Effector CD8-positive, alpha-beta T cell (primary cell): Measurements from ENCODE around the gene APOO.

Source experiments
- DNase-seq: peaks from one replicate; lab custom pipeline; 2025; lab: John Stamatoyannopoulos, UW
- total RNA-seq, 4 experiments: gene quantifications; one replicate each; lab custom pipeline; 2026; lab: John Stamatoyannopoulos, UW

APOO gene
- total RNA-seq = 2.8 to 7.3 (median 3.3) reads per million in 4 experiments

DNA sequence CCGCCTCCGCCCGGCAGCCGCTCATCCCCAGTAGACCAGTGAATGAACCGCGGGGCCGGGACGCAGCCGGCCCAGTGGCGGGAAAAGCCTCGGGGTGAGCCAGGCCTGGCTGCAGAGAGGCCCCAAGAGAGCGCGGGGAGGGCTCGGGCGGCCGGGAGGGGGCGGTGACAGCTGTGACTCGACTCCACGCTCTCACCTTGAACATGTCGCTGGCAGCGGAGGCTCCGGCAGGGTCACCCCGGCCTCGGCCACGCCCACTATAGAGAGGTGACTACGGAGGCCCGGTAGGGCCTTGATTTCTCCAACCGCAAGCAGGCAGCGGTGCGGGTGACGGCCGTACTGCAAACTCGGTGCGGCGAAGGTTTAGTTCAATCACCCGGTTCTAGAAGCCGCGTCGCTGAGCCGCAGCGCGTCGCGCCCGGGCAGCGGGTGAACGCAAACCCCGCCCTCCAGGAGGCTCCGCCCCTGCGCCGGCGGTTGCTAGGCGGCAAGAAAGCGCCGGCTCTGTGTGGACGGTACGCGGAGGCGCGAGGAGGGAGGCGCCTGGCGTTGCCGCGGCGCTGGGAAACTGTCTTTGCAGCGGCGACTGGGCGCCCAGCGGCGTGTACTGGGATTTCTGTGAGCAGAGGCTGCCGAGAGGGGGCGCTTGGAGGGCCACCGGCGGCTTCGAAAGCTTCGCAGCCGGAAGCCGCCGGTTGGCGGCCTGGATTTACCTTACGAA lies at the start of gene APOO, which contains the start of gene CXorf58:
Gene APOO, minus strand, starts transcription at position 441 of the 721 bp plus-strand sequence. Its CDS starts 236 bp downstream, at position 205.
Gene CXorf58, plus strand, starts transcription at position 509 of the 721 bp plus-strand sequence. CDS start 2,297 bp downstream, outside the sequence.
- peak; percentile 81 for DNase-seq

DNA sequence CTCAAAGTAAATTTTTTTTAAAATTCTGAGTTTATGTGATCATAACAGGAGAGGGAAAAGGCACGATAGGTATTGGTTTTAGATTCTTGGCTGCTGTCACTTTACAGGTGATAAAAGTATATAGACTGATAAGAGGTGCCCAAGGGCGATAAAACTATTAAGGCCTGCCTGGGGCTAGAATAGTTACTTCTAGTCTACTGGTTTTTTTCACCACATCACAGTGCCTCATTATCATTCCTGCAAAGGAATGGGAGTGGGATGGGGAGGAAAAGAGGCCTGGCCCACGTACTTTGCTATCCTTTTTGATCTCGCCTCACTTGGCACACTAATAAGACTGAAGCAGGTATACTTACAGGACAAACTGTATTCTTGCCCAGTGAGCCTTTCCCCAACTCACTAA lies 46.7 kb upstream of the APOO start:
- DNase-seq = no peak

DNA sequence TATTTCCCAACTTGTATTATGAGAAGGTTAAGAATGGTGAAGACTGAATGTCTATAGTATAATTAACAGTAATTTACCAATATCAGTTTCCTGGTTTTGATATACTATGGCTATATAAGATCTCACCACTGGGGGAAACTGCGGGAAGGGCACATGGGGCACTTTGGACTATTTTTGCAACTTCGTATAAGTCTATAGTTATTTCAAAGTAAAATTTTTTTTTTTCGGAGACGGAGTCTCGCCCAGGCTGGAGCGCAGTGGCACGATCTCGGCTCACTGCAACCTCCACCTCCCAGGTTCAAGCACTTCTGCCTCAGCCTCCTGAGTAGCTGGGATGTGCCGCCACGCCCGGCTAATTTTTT lies 46.2 kb upstream of the APOO start:
- no peak for DNase-seq

DNA sequence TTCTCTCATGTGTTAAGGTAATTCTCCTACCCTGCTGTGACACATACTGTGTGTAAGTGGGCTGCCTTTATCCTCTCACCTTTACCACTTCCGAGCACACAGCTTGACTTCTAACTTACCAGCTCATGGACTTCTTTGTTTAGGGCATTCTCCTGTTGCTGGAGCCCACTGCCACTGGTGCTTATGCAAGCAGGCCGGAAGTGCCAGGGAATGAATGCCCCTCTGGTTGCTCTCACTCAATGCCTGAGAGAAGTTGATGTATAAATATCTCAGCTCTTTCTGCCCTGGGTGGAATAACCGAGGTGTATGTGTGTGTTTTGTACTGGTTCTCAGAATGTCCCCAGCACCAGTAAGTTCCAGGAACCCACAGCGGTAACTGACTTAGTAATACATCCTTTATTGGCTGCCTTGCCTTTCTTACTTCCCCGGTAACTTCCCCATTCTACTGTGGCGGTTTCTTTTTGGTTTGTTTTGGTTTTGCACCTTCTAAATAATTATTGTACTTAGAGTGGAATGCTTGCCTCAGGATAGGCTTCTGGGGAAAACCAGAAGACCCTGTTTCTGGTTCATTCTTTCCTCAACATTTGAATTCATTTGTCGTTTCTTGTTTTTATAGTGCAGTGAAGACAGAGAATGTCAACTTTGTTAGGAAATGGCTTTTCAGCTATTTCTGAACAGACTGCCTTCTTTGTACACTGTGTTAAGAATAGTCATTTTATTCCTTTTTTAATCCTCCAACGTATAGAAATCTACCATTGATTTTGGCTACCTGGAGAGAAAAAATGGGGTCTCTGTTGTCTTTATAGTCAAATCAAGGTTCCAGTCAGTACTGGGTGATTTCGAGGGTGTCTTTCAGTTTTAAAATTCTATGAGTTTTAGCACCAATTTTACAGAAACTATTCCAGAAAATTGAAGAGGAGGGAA lies 45.5 kb upstream of the APOO start:
- no peak for DNase-seq

DNA sequence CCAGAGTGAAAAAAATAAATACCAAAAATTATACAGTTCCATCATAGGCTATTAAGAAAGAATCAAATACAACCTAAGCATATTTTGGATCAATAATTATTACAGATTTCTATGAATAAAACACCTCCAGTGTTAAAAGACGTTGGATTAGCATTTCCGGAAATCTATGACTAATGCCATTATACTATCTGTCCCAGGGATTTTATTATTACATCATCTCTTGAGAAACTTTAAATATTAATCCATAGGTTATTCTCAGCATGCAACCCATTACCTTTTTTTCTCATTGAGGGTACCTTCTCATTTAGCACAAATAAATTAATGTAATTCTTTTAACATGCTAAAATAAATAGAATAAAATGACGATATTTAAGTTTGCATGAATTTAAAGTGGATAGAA lies 44.7 kb upstream of the APOO start:
- no peak for DNase-seq

DNA sequence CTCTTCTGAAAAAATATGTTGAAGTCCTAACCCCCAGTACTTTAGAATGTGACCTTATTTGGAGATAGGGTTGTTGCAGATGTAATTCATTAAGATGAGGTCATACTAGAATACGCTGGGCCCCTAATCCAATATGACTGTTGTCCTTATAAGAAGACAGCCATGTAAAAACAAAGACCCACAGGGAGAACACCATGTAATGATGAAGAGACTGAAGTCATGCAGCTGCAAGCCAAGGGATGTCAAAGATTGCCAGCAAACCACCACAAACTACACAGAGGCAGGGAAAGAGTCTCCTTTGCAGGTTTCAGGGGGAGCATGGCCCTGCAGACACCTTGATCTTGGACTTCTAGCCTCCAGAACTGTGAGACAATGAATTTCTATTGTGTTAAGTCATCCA lies 37.5 kb upstream of the APOO start:
- no peak for DNase-seq

DNA sequence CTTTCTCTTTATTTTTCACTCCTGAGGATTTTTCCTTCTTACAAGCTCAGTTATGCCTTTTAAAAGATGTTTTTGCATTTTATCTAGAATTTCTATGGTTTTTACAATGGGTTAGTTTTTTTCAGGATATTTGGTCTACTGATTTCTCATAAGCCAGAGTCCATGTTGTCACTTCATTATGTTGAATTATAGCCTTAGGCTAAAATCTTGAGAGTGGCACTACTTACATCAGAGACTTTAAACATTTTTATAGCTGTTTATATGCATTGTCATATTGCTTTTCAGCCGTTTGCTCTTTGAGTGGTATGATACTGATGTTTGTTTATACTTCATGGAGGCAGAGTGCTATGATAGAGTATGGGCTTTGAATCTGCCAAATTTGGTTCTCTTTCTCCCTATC lies 36.5 kb upstream of the APOO start:
- DNase-seq = no peak

DNA sequence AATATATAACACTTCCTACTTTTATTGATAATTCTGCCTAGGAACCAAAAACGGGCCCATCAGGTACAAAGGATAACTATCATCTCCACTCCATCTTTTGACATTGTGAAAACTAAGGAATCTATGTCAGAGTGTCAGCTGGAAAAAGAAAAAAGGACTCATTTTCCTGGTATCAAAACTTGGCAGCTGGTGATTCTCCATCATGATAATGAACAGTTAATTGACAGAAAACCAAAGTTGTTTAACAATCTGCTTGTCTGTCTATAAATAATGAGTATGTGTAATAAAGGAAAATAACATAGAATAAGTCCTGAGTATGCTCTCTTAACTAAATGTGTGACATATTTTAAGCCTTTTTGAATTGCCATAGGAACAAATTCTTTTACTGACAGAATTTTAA lies 31.5 kb upstream of the APOO start:
- no peak for DNase-seq

DNA sequence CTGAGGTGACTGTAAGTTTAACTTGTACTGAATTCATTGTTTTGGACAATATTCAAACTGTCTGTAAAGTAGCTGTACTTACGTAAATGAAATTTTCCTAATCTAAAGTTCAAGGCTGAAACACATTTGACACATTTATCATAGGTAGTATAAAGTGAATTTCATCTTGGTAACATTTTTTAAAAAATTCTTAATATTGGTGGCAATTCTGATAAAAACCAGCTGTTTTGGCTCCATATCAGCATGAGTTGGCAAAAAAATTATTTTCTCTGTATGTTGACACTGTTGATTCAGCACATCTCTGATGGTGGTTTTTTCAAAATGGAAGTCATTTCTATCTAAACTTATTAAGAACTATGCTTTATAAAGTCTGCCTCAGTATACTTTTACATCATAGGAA lies 31.0 kb upstream of the APOO start:
- DNase-seq = no peak

DNA sequence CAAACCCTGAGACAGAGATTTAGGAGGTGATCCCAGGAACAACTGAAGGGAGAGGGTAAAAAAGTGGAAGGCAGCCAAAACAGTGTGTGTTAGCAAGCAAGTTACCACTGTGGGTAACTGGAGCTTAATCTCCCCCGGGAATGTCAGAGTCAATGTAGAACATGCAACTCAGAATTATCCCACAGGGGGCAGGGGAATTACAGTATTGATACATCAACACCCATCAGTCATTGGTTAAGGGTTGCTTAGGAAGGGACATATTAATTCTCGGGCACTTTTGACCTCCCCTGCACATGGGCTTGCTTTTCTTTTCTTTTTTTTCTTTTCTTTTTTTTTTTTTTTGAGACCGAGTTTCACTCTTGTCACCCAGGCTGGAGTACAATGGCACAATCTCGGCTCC lies 29.4 kb upstream of the APOO start:
- DNase-seq = no peak

DNA sequence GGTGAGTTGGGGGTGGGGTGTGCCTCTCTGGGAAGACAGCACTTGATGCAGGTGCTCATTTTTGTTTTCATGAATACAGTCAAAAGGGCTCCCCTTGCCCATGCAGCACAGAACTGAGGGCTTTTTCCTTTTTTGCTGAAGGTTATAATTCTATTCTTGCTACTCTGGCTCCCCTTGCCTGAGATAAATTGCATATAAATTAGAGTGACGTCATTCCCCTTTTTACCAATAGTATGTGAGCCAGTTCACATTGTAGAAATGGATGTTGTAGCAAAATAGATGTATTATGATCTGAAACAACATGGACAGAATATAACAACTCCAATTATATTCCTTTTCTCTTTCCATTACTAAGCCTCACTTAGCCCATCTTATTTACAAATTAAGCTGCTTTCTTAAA lies 28.4 kb upstream of the APOO start:
- DNase-seq = no peak

DNA sequence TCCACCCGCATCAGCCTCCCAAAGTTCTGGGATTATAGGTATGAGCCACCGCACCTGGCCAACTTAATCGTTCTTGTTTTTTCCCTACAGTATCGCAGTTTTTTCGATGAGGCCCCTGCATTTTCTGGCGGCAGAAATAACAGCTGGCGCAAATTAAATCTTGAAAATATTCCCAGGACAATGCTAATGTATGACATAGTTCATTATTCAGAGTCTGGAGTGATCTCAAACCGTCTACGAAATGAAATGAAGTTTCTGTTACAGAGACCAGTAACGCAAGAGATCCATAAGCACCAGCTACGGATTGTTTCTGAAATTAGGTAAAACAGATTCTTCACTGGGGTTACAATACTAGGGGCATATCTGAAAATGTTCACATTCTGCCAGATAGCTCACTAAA lies 27.4 kb upstream of the APOO start:
- no peak for DNase-seq

DNA sequence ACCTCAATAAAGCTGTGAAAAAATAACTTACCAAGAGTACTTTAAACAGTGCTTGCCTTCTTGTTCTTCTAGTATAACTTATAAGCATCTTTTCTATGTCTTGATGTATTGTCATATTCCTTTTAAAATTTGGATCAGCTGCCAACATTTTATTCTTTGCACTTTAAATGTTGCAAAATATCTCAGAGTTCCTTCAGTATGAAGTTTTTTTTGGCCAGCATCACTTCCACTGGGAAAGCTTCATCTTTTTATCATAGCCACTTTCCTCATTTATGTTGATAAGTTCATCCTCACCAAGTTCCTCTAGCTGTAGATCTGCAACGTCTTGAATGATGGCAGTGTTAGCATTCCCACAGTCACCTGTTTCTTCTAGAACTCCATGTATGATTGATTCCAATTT lies 24.3 kb upstream of the APOO start:
- no peak for DNase-seq

DNA sequence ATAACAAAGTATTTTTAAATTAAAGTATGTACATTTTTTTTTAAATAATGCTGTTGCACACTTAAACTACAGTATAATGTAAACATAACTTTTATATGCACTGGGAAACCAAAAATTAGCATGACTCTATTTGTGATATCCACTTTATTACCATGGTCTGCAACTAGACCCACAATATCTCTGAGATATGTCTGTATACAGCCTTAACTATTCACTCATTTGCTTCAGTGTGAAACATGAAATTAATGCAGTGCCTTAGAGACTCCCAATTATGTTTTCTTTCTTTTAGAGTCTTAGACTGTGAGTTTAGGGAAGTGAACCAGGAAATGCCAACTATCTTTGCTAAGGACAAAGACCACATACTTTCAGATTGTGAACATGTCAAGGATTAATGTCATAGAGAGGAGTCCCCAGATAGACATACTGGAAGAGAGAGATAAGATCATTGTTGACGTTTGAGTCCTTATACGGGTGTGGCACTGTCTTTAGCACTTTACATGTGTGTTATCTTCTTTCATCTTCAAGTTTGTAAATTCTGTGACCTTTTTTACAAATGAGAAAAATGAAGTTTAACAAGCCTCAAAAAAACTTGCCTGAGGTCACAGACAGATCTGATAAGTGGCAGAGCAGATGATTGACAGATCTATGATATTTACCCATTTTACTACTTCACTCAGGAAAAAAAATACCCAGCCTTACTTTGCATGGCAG lies 23.3 kb upstream of the APOO start:
- no peak for DNase-seq

DNA sequence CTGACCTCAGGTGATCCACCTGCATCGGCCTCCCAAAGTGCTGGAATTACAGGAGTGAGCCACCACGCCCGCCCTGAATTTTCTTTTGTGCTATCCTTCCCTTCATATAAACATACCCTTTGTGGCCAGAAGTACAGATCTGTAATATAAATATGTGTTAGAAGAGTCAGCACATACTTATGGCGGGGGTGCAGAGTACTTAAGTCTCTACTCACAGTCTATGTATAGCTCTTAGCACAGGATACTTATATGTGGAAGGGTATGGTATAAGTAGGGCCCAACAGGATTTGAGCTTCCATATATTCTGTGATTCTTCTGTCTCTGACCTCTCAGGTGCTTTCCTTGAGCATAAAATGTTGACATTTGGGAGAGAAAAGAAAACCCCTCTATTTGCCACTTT lies 18.3 kb upstream of the APOO start:
- DNase-seq = no peak

DNA sequence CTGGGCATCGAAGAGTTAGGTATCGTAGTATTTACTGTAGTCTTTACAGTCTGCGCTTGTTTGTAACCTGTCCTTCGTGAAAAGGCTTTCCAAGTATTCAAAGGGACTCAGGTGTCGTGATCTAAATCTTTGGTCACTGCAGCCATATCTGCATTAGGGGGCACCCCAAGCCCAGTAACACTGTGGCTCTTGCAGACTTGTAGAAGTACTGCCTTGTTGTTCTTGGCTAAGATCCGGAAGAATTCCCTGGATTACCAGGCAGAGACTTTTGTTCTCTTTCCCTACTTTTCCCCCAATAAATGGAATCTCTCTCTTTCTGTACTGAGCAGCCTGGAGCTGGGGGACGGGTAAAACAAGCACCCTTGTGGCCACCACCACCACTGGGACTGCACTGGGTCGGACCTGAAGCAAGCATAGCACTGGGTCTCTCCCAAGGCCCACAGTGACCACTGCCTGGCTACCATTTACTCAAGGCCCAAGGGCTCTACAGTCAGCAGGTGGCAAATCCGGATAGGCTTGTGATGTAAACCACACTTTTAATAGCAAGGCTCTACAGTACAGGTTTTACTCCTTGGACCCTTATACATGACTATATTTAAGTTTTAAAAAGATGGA lies 12.1 kb upstream of the APOO start:
- DNase-seq = no peak

DNA sequence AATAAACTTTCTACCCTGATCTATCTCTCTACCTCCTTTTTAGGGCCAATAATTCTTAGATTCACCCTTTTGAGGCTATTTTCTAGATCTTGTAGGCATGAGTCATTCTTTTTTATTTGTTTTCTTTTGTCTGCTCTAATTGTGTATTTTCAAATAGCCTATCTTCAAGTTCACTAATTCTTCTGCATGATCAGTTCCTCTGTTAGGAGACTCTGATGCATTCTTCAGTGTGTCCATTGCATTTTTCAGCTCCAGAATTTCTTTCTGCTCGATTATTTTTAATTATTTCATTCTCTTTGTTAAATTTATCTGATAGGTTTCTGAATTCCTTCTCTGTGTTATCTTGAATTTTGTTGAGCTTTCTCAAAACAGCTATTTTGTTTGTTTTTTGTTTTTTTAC lies 11.4 kb upstream of the APOO start:
- no peak for DNase-seq

DNA sequence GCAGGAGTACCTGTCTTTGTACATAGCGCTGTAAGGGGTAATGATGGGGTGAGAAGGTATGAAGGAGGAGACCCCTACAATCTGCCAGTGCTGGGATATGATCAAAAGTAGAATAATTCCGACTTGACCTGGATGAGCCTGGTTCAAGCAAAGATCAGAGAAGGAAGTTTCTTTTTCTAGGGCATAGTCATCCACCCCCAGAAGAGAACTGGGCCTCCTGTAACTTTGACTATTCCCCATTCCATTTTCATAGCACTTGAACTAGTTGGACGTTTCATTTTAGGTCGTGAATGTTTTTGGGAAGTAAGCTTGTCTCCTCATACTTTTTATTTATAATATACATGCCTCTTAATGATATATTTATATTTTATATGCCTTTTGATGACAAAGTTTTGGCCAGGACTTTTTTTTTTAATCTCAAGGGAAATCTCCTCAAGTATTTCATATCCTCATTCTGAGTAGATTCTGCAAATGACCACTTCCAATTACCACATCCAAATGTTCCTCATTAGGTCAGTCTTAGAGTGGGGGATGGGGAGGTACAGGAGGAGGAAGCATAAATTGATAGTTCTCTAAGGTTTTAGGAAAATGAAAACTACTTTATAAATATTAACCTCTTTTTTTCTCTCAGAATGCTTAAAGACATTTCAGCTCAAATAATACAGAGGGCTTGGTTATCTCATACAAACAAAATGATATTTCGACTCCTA lies 3.5 kb upstream of the APOO start:
- DNase-seq = no peak

DNA sequence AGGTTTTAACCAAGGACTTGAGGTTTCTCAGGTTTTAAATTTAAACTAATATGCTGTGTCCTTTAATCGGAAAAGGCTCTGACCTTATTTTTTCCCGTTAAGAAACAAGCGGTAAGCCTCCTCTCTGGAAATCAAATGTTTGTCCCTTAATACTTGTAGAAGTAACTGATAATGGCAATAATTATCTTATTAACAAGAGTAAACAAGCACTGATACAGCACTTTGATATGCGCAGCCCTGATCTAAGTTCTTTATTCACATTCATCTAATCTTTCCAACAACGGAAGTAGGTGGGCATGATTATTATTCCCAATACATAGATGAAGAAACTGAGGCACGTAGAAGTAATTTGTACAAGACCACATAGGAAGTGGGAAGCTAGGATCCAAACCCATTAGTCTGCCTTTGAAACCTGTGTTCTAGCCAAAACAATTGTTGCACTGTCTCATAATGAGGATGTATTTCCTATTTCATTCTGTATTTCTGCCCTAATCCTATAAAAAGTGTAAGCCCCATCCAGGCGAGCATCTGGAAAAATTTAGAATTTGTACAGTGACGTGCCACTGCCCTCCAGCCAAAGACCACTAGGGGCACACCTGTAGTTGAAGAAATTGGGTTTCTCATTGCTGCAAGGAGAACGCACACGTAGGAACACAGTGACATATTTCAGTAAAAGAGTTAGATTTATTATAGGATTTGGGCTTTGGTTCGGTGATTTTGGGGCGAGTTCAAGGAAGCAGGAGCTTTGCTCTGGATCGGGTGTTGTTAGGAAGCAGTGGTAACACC lies 674 bp upstream of the APOO start:
- no peak for DNase-seq

DNA sequence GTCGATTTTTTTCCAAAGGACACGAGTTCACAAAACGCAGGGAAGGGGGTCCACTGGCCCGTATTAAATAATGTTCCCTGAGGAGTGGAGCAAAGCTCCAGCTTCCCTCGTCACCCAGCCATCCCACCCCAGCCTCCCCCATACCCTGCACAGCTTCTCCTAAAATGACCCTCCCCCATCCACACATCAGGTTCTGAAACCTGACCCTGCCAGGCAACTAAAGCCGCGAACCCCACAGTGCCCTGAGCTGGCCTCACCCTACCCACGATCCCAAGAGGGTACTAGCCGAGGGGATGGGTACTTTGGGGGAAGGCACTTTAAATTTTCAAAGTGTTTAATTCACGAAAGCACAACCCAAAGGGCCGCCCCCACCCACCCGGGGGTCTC lies 634 bp downstream of the APOO start:
- DNase-seq = no peak

DNA sequence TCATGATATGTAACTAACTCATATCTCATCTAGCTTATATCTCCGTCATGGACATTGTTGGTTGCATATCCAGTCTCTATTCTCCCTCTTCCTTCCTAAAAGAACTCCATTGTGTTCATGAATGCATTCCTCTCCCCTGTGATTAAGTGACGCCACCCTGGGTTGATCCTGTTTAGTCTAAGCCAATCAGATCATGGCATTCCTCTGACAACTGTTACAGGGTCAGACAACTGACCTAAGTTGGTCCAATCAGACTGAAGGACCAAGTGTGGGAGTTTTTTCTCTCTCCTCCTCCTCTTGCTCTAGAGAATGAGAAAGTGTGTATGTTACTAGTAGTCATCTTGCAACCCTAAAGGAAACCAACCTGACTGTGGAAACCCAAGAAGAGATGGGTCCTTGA lies 3.6 kb downstream of the APOO start:
- DNase-seq = no peak
